Measurements from ENCODE around the gene MRGPRF.

GRCh38 chr11:69041516-69041915 is 28.5 kb upstream of the MRGPRF start:
- TF ChIP-seq CTCF (IDR thresholded peaks at IDR 0.05; ENCODE audit: low read depth, low read length) (no peak), EZH2phosphoT487 (IDR thresholded peaks at IDR 0.05; ENCODE audit: low read depth) (no peak)

All from OCI-LY3 (cell line).